Epithelial cell of esophagus (primary cell): Measurements from ENCODE around the gene STYXL1.
"Not testable (repeated sequence)": the region's sequence is repeated elsewhere in the genome, so short reads cannot be mapped to it uniquely, and the experiment has no call there.

Source experiments
- DNase-seq: peaks from one replicate; pipeline ENCODE4 v3.0.0; 2010; ENCODE audit warnings: low read depth
- H3K4me3 ChIP-seq: 2 replicates; pipeline ENCODE4 v1.5.1; 2011; ENCODE audit warnings: mild to moderate bottlenecking, low read length, control low read depth
- TF ChIP-seq, protein P1 (sequence below): IDR thresholded peaks from 2 replicates; pipeline ENCODE4 v1.5.1; 2011; ENCODE audit warnings: low read depth, mild to moderate bottlenecking, low read length, control low read depth, inconsistent platforms; ENCODE audit not compliant: insufficient read depth; ENCODE audit errors: missing control alignments

The STYXL1 gene

GRCh38 chr7:76029682-76030081 is 18.1 kb downstream of the STYXL1 start:
- not testable (repeated sequence) for DNase-seq, H3K4me3 ChIP-seq
- TF ChIP-seq, protein P1, sequence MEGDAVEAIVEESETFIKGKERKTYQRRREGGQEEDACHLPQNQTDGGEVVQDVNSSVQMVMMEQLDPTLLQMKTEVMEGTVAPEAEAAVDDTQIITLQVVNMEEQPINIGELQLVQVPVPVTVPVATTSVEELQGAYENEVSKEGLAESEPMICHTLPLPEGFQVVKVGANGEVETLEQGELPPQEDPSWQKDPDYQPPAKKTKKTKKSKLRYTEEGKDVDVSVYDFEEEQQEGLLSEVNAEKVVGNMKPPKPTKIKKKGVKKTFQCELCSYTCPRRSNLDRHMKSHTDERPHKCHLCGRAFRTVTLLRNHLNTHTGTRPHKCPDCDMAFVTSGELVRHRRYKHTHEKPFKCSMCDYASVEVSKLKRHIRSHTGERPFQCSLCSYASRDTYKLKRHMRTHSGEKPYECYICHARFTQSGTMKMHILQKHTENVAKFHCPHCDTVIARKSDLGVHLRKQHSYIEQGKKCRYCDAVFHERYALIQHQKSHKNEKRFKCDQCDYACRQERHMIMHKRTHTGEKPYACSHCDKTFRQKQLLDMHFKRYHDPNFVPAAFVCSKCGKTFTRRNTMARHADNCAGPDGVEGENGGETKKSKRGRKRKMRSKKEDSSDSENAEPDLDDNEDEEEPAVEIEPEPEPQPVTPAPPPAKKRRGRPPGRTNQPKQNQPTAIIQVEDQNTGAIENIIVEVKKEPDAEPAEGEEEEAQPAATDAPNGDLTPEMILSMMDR: peak; percentile 18

DNA sequence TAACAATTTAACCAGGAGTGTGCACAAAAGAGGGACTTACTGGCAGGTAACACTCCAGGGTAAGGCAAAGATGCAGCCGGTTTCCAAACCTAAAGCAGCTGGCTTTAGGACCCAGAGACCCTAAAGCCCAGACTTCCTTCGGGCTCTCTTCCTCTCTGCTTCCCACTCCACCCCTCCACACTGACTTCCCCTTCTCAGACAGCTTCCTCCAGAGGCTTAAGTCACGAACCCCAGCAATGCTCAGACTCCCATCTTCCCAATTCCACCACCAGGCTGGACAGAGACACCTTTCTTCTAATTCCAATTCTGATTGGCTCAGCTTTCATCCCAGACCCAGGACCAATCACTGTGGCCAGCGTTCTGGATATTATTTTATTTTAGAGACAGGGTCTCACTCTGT is 24.8 kb downstream of the STYXL1 start:
- DNase-seq: no peak
- TF ChIP-seq, protein P1: no peak
- no peak overlapping the region for H3K4me3 ChIP-seq

DNA sequence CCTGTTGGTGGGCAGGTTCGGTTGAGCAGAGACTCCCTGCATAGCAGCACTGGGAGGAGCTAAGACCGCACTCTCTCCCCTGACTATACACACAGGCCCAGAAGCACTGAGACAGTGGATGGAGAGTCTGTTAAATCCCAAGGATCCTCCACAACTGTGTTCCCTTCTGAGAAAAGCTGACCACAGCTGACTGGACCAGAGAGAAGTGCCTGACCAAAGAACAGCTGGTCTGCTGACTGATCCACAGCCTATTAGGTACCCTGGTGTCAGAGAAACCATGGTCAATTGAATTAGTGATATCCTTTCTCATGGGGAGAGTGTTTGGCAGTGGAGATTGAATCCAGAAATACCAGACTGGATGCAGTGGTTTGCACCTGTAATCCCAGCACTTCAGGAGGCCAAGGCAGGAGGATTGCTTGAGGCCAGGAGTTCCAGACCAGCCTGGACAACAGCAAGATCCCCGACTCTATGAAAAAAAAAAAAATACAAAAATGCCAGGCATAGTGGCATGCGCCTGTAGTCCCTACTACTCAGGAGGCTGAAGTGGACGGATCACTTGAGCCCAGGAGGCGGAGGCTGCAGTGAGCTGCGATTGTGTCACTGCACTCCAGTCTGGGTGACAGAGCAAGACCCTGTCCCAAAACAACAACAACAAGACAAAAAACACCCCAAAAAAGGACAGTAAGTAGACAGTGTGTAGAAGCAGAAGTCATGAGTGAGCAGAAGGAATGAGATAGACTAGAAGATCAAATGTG is 25.6 kb downstream of the STYXL1 start:
- no peak for DNase-seq
- TF ChIP-seq, protein P1: no peak
- no peak overlapping the region for H3K4me3 ChIP-seq

GRCh38 chr7:76020031-76020714 is 27.6 kb downstream of the STYXL1 start:
- DNase-seq: peak; percentile 71
- TF ChIP-seq, protein P1: peak; percentile 87
- H3K4me3 ChIP-seq: no peak overlapping the region

- DNase-seq, H3K4me3 ChIP-seq: not testable (repeated sequence)
These were observed 29.3 kb downstream of the STYXL1 start for GRCh38 chr7:76018520-76018919.

GRCh38 chr7:76016191-76016947 is 31.4 kb downstream of the STYXL1 start:
- TF ChIP-seq, protein P1: no peak
- DNase-seq: no peak
- no peak overlapping the region for H3K4me3 ChIP-seq

GRCh38 chr7:76011442-76011861 is 36.3 kb downstream of the STYXL1 start:
- no peak overlapping the region for H3K4me3 ChIP-seq
- TF ChIP-seq, protein P1: no peak
- no peak for DNase-seq
